HG02981 (cell line): ENCODE measurements around the gene TMEM43.

Experiments
- ATAC-seq: cut with Tn5 transposase; IDR thresholded peaks from one replicate; pipeline ENCODE4 v1.9.1; 2021; ENCODE audit warnings: mild to moderate bottlenecking, moderate library complexity; ENCODE audit not compliant: unreplicated experiment

Gene TMEM43

DNA sequence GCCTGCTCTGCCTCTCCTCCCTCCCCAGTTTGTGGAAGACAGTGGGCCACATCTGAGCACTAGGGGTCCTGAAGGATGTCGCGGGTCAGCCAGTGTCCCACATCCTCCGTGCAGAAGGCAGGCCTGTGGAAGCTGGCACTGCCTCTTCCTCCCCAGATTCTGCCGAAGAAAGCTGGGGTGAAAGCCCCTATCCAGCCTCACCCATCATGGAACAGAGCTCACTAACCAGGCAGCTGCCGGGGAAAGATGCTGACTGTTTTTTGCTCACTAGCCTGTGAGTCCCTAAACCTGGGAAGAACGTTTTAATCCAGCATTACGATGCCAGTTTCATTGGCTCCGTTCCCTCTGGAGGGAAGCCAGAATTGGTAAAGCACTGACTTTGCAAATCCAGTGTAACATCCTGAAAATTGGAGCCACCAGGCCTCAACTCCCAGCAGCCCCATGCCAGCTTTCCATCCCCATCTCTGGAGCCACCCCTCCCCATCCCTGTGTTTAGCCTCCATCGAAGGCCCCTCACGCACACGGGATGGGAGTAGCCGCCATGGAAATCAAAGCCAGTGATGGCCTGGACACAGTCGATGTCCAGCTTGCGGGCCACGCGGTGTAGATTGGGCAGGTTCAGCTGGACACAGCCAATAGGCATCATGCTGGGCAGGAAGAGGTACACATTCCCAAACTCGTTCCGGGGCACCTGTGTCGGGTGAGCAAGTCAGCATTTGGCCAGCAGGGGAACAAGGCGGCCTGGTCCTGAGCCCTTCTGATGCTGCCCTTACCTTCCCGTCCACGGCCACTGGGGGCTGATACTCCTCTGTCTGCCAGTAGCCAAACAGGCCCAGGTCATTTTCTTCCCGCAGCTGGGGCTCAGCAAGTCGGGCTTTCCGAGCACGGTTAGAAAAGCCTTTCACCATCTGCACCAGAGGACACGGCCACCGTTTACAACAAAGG is 23.5 kb downstream of the TMEM43 start:
- no peak for ATAC-seq

- no peak for ATAC-seq
Measured at GRCh38 chr3:14150078-14150477, 25.2 kb downstream of the TMEM43 start.

- no peak for ATAC-seq
Measured at GRCh38 chr3:14150491-14151230, 25.8 kb downstream of the TMEM43 start.

- no peak for ATAC-seq
Measured at GRCh38 chr3:14151471-14152083, 26.7 kb downstream of the TMEM43 start.

- no peak for ATAC-seq
Measured at GRCh38 chr3:14152233-14152962, 27.5 kb downstream of the TMEM43 start.

GRCh38 chr3:14152963-14153355 is 28.1 kb downstream of the TMEM43 start:
- ATAC-seq = no peak

DNA sequence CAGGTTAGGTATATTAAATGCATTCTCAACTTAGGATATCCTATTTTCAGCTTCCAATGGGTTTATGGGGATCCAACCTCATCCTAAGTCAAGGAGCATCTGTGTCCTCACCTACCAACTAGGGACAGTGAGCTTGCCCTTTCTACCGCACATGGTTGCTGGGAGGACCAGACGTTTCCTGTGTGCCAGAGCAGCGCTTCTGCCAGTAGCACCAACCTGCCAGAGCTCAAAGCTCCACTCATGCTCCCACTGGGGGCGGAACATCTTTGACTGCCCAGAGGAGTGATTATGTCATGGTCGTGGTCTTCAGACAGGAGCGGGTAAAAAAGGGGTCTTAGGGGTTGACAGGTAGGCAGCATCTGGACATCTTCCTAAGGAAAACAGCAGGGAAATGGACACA is 28.8 kb downstream of the TMEM43 start:
- no peak for ATAC-seq

DNA sequence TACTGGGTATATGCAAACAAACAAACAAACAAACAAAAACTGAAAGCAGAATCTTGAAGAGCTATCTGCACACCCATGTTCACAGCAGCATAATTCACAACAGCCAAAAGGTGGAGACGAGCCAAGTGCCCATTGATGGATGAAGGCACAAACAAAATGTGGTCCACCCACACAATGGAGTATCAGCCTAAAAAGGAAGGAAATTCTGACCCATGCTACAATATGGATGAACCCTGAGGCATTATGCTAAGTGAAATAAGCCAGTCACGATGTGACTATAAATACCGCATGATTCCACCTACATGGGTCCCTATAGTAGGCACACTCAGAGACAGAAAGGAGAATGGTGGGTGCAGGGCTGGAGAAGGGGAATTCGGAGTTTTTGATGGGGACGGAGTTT is 29.4 kb downstream of the TMEM43 start:
- ATAC-seq = no peak

GRCh38 chr3:14154895-14155440 is 30.1 kb downstream of the TMEM43 start:
- no peak for ATAC-seq

DNA sequence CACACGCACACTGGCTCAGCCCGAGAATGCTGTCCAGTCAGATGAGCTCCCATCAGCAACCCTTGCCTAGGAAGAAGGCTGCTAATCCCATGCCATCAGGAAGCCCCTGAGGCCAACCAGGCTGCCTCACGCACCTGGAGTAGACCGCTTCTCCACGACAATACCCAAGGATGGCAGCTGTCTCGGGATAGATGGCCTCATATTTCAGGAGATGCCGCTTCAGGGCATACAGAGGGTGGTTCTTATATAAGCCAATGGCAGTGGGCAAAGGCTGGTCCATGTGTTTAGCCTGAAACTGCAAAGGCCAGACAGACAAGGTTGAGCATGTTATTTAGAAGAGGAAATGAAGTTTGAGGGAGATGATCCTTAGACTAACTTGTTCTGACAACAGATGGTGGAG is 31.3 kb downstream of the TMEM43 start:
- no peak for ATAC-seq

DNA sequence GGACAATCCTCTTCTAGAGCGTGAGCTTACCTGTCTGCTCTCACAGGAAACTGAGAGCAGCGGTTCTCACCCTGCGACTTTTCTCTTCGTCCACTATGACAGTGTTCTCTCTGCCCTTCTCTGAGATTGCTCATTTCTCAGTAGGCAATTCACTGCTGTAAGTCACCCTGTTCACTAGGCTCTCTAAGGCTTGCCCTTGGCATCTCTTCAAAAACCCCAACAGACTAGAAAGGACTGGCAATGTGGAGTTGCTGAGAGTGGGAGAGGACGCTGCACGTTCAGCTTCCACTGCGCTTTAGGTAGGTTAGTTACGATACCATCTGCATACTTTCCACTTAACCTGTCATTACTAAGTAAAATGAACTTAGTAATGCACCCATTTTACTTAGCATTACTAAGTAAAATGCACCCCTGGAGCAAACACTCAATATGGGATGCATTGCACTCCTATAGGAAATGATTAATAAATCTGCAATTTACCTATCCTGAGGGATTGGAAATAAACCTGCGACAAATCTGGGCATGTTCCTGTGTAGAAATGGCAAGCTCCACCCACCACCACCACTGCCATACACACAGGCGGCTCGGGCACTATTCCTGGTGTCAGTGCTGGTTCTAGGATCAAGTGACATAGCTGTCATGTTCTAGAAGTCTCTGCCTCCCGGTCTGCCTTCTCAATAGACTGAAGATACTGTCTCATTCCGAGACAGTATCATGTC is 32.1 kb downstream of the TMEM43 start:
- ATAC-seq = no peak

GRCh38 chr3:14157951-14158350 is 33.1 kb downstream of the TMEM43 start:
- no peak for ATAC-seq

DNA sequence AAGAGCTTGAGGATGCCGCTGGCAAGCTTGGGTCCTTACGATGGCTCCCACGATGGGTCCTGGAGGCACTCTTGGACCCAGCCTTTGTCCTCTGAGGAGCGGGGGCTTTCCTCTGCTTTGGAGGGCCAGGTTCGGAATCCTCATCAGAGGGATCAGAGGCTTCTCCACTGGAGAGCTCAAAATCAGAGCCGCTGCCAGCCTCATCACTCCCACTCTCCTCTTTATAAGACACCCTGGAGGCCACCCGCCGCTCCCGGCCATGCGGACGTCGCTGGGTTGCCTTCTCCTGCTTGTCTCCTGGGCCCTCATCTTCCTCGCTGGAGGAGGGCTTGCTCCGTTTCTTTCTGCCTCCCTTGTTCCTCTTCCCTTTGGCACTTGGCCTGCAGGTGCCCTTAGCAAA is 33.5 kb downstream of the TMEM43 start:
- ATAC-seq = no peak

DNA sequence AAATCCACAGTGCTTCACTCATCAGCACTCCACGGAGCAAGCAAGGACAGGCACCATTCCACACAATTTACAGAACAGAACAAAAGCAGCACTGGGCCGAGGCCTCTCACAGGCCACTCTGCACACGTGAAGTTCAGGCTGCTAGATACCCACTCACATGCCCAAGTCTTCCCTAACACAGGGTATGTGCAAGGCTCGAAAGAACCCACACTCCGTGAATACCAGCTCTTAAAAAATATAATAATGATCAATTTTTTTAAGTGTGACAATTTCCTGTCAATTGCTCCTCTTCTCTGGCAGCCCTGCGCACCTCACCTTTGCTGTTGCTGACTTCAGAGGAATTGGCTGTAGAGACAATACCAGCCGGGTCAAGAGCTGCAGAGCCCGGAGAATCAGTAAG is 34.6 kb downstream of the TMEM43 start:
- no peak for ATAC-seq

DNA sequence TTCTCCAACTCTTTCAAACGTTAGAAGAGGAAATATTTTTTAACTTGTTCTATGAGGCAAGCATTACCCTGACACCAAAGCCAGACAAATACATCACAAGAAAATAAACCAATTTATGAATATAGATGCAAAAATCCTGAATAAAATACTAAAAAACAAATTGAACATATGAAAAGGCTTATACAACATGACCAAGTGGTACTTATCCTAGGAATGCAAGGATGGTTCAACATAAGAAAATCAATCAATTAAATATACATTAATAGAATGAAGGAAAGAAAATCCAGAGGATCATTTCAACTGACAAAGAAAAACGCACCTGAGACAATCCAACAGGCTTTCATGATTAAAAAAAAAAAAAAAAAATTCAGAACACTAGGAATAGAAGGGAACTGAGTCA is 36.4 kb downstream of the TMEM43 start:
- ATAC-seq = no peak

GRCh38 chr3:14162178-14162577 is 37.3 kb downstream of the TMEM43 start:
- ATAC-seq = no peak

GRCh38 chr3:14166877-14167603 is 42.2 kb downstream of the TMEM43 start:
- no peak for ATAC-seq

GRCh38 chr3:14169435-14169834 is 44.6 kb downstream of the TMEM43 start:
- ATAC-seq = no peak

DNA sequence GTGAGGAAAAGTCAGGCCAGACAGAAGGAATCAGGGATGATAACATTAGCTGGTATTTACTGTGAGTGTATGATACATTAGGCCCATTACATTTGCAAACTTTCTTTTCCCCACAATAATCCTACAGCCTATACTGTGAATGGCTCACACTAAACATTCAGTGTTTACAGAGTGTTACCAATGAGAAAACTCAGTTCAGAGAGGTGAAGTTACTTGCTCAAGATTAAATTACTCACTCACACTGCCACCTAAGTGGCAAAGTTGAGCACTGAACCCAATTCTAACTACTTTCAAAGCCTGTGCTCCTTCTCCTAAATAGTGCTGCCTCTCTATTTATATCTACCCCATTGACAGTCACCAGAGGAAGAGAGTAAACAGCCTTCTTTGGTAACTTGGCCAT is 45.0 kb downstream of the TMEM43 start:
- ATAC-seq = no peak
